Right hindlimb (tissue), 1 donor: ENCODE results near the gene PCDHGA7.
"Not testable (repeated sequence)": the region's sequence is repeated elsewhere in the genome, so short reads cannot be mapped to it uniquely, and the experiment has no call there.

Experiments
- DNase-seq: peaks from one replicate; pipeline ENCODE4 v3.0.0-alpha.2; 2018

The PCDHGA7 gene

DNA sequence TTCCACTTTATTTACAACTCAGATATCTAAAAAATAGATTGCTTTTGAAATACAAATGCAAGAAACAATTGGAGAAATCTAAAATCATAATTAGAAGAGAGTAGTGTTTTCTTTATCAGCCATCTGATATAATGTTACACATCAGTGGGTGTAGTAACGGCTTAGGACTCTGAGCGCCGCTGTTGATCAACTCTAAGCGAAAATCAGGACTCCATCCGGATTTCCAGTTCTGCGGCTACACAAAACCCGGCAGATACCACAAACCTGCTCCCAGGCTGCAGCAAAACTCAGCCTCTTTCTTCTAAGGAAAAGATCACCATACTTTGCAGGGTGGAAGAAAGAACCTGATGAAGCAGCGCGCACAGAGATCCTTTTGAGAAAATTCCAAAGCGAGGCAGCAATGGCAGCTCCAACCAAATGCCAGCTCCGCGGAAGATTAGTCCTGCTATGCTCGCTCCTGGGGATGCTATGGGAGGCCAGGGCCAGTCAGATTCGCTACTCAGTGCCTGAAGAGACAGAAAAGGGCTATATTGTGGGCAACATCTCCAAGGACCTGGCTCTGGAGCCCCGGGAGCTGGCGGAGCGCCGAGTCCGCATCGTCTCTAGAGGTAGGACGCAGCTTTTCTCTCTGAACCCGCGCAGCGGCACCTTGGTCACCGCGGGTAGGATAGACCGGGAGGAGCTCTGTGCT lies 20.2 kb downstream of the PCDHGA7 start, which contains the start of gene PCDHGA9:
Gene PCDHGA9 (plus strand): TSS at position 226 of the 691 bp plus-strand sequence. CDS start 175 bp downstream, at position 401.
- peak; percentile 34 for DNase-seq

DNA sequence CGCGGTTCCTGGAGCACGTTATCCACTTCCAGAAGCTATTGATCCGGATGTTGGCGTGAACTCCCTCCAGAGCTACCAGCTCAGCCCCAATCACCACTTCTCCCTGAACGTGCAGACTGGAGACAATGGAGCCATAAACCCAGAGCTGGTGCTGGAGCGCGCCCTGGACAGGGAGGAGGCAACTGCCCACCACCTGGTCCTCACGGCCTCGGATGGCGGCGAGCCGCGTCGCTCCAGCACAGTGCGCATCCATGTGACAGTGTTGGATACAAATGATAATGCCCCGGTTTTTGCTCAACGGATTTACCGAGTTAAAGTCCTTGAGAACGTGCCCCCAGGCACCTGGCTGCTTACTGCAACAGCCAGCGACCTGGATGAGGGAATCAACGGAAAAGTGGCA lies 20.8 kb downstream of the PCDHGA7 start:
- DNase-seq: no peak

DNA sequence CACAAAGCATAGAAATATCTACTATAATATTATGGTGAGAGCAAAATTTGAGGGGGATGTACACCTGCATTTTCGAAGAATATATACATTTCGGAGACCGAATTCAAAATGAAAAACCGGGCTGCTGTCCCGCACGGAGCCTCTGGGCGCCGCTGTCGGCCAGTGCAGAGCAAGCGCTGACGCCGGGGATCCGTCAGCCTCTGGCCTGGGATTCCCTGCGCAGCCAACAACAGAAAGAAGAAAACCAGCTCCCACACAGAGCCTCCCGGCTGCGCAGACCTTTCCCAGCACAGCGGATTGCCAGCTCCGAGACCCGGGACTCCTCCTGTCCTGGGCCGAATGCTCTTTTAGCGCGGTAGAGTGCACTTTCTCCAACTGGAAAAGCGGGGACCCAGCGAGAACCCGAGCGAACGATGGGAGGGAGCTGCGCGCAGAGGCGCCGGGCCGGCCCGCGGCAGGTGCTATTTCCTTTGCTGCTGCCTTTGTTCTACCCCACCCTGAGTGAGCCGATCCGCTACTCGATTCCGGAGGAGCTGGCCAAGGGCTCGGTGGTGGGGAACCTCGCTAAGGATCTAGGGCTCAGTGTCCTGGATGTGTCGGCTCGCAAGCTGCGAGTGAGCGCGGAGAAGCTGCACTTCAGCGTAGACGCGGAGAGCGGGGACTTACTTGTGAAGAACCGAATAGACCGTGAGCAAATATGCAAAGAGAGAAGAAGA lies 25.4 kb downstream of the PCDHGA7 start, which contains the start of gene PCDHGB6:
Gene PCDHGB6 (plus strand): TSS at position 232 of the 716 bp plus-strand sequence. CDS start 182 bp downstream, at position 414.
- DNase-seq: peak; percentile 46

DNA sequence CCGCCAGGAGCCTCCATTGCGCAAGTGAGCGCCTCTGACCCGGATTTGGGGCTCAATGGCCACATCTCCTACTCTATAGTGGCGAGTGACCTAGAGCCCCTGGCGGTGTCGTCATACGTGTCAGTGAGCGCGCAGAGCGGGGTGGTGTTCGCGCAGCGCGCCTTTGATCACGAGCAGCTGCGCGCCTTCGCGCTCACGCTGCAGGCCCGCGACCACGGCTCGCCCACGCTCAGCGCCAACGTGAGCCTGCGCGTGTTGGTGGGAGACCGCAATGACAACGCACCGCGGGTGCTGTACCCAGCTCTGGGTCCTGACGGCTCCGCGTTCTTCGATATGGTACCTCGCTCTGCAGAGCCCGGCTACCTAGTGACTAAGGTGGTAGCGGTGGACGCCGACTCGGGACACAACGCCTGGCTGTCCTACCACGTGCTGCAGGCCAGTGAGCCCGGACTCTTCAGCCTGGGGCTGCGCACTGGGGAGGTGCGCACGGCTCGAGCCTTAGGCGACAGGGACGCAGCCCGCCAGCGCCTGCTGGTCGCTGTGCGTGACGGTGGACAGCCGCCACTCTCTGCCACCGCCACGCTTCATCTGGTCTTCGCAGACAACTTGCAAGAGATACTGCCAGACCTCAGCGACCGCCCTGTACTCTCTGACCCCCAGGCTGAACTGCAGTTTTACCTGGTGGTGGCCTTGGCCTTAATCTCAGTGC lies 27.2 kb downstream of the PCDHGA7 start:
- no peak for DNase-seq

DNA sequence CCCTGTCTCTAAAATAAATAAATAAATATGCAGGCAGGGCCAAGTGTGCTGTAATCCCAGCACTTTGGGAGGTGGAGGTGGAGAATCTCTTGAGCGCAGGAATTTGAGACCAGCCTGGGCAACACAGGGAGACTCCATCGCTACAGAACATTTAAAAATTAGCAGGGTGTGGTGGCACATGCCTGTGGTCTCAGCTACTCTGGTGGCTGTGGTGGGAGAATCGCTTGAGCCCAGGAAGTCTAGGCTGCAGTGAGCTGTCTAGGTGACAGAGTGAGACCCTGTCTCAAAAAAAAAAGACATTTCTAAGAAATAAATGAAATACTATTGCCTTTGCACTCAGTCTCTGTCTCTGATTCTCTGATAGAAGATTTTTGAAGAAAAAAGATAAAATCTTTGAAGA lies 29.0 kb downstream of the PCDHGA7 start:
- no peak for DNase-seq

DNA sequence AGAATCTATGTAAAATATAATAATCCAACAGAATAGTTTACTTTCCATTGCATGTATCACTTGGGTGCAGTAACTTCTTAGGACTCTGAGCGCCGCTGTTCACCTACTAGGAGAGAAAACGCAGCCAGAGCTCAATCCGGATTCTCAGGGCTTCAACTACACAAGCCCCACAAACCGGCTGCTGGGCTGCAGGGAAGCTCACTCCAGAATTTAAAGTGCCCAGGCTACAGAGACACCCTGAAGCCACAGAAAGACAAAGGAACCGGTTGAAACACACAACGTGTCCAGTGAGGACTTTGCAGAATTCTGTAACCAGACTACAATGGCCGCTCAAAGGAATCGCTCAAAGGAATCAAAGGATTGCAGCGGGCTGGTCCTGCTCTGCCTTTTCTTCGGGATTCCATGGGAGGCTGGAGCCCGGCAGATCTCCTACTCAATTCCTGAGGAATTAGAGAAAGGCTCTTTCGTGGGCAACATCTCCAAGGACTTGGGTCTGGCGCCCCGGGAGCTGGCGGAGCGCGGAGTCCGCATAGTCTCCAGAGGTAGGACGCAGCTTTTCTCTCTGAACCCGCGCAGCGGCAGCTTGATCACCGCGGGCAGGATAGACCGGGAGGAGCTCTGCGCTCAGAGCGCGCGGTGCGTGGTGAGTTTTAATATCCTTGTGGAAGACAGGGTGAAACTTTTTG lies 30.5 kb downstream of the PCDHGA7 start, which contains the start of gene PCDHGA10:
Gene PCDHGA10 (plus strand): TSS at position 134 of the 686 bp plus-strand sequence. CDS start 189 bp downstream, at position 323.
- DNase-seq: no peak

DNA sequence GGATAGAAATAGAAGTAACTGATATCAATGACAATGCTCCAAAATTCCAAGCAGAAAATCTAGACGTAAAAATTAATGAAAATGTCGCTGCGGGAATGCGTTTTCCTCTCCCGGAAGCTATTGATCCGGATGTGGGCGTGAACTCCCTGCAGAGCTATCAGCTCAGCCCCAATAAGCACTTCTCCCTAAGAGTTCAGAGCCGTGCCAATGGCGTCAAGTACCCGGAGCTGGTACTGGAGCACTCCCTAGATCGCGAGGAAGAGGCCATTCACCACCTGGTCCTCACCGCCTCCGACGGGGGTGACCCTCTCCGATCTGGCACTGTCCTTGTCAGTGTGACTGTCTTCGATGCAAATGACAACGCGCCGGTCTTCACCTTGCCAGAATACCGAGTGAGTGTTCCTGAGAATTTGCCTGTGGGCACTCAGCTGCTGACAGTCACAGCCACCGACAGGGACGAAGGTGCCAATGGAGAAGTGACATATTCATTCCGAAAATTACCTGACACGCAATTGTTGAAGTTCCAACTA lies 31.1 kb downstream of the PCDHGA7 start:
- no peak for DNase-seq

DNA sequence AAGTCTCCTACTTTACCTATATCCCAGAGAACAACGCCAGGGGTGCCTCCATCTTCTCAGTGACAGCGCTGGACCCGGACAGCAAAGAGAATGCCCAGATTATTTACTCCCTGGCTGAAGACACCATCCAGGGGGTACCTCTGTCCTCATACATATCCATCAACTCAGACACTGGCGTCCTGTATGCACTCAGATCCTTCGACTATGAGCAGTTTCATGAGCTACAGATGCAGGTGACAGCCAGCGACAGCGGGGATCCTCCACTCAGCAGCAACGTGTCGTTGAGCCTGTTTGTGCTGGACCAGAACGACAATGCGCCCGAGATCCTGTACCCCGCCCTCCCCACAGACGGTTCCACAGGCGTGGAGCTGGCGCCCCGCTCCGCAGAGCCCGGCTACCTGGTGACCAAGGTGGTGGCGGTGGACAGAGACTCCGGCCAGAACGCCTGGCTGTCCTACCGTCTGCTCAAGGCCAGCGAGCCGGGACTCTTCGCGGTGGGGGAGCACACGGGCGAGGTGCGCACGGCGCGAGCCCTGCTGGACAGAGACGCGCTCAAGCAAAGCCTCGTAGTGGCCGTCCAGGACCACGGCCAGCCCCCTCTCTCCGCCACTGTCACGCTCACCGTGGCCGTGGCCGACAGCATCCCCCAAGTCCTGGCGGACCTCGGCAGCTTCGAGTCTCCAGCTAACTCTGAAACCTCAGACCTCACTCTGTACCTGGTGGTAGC lies 32.2 kb downstream of the PCDHGA7 start:
- not testable (repeated sequence) for DNase-seq

DNA sequence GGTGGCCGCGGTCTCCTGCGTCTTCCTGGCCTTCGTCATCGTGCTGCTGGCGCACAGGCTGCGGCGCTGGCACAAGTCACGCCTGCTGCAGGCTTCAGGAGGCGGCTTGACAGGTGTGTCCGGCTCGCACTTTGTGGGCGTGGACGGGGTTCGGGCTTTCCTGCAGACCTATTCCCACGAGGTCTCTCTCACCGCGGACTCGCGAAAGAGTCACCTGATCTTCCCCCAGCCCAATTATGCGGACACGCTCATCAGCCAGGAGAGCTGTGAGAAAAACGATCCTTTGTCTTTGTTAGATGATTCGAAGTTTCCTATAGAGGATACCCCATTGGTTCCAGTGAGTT lies 32.7 kb downstream of the PCDHGA7 start:
- not testable (repeated sequence) for DNase-seq

DNA sequence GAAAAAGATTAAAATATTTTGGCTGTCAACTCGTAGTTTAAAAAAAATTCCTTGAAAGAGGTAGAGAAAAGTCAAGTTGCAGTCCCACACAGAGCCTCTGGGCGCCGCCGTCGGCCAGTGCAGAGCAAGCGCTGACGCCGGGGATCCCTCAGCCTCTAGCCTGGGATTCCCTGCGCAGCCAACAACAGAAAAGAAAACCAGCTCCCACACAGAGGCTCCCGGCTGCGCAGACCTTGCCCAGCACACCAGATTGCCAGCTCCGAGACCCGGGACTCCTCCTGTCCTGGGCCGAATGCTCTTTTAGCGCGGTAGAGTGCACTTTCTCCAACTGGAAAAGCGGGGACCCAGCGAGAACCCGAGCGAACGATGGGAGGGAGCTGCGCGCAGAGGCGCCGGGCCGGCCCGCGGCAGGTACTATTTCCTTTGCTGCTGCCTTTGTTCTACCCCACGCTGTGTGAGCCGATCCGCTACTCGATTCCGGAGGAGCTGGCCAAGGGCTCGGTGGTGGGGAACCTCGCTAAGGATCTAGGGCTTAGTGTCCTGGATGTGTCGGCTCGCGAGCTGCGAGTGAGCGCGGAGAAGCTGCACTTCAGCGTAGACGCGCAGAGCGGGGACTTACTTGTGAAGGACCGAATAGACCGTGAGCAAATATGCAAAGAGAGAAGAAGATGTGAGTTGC lies 35.1 kb downstream of the PCDHGA7 start, which contains the start of gene PCDHGB7:
Gene PCDHGB7 (plus strand): TSS at position 184 of the 679 bp plus-strand sequence. CDS start 183 bp downstream, at position 367.
- peak; percentile 76 for DNase-seq

DNA sequence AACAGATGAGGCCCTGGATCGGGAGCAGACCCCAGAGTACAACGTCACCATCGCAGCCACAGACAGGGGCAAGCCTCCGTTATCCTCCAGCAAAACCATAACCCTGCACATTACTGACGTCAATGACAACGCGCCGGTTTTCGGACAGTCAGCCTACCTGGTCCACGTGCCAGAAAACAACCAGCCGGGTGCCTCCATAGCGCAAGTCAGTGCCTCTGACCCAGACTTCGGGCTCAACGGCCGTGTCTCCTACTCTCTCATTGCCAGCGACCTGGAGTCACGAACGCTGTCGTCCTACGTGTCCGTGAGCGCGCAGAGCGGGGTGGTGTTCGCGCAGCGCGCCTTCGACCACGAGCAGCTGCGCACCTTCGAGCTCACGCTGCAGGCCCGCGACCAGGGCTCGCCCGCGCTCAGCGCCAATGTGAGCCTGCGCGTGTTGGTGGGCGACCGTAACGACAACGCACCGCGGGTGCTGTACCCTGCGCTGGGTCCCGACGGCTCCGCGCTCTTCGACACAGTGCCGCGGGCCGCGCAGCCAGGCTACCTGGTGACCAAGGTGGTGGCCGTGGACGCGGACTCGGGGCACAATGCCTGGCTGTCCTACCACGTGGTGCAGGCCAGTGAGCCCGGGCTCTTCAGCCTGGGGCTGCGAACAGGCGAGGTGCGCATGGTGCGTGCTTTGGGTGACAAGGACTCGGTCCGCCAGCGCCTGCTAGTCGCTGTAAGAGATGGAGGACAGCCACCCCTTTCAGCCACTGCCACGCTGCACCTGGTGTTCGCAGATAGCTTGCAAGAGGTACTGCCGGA lies 36.7 kb downstream of the PCDHGA7 start:
- DNase-seq: no peak

DNA sequence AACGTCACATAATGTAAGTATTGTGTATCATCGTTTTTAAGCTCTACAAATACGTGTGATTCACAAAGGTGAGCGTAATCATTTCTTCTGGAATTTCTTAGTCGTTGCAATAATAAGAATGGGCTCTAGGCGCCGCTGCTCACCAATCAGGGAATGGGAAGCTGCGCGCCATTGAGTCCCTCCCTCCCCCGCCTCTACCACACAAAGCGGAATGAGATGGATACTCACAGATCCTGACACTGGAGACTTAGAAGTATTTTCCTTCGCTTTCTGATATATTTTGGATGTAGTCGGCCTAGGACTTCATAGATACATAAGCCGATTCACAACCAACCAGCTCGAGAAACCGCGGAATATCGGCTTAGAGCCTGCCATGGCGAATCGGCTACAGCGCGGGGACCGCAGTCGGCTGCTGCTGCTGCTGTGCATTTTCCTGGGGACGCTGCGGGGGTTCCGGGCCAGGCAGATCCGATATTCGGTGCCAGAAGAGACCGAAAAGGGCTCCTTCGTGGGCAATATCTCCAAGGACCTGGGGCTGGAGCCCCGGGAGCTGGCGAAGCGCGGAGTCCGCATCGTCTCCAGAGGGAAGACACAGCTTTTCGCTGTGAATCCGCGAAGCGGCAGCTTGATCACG lies 38.4 kb downstream of the PCDHGA7 start, which contains the start of gene PCDHGA11:
Gene PCDHGA11 (plus strand): TSS at position 197 of the 634 bp plus-strand sequence. CDS start 177 bp downstream, at position 374.
- no peak for DNase-seq

DNA sequence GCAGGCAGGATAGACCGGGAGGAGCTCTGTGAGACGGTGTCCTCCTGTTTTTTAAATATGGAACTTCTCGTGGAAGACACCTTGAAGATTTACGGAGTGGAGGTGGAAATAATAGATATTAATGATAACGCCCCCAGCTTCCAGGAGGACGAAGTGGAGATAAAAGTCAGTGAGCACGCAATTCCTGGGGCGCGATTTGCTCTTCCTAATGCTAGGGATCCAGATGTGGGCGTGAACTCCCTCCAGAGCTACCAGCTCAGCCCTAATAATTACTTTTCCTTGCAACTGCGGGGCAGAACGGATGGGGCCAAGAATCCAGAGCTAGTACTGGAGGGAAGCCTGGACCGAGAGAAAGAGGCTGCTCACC lies 38.9 kb downstream of the PCDHGA7 start:
- DNase-seq: no peak

DNA sequence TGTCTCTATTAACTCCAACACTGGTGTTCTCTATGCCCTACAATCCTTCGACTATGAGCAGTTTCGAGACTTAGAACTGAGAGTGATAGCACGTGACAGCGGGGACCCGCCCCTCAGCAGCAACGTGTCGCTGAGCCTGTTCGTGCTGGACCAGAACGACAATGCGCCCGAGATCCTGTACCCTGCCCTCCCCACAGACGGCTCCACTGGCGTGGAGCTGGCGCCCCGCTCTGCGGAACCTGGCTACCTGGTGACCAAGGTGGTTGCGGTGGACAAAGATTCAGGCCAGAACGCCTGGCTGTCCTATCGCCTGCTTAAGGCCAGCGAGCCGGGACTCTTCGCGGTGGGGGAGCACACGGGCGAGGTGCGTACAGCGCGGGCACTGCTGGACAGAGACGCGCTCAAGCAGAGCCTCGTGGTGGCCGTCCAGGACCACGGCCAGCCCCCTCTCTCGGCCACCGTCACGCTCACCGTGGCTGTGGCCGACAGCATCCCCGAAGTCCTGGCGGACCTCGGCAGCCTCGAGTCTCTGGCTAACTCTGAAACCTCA lies 40.3 kb downstream of the PCDHGA7 start:
- DNase-seq: no peak

DNA sequence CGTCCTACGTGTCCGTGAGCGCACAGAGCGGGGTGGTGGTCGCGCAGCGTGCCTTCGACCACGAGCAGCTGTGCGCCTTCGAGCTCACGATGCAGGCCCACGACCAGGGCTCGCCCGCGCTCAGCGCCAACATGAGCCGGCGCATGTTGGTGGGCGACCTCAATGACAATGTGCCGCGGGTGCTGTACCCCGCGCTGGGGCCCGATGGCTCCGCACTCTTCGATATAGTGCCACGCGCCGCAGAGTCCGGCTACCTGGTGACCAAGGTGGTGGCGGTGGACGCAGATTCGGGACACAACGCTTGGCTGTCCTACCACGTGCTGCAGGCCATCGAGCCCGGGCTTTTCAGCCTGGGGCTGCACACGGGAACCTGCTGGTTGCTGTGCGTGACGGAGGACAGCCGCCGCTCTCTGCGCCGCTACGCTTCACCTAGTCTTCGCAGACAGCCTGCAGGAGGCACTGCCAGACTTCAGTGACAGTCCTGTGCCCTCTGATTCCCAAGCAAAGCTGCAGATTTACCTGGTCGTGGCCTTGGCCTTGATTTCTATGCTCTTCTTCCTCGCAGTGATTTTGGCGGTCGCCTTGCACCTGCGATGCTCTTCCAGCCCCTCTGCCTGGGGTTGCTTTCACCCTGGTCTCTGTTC lies 45.4 kb downstream of the PCDHGA7 start:
- no peak for DNase-seq

DNA sequence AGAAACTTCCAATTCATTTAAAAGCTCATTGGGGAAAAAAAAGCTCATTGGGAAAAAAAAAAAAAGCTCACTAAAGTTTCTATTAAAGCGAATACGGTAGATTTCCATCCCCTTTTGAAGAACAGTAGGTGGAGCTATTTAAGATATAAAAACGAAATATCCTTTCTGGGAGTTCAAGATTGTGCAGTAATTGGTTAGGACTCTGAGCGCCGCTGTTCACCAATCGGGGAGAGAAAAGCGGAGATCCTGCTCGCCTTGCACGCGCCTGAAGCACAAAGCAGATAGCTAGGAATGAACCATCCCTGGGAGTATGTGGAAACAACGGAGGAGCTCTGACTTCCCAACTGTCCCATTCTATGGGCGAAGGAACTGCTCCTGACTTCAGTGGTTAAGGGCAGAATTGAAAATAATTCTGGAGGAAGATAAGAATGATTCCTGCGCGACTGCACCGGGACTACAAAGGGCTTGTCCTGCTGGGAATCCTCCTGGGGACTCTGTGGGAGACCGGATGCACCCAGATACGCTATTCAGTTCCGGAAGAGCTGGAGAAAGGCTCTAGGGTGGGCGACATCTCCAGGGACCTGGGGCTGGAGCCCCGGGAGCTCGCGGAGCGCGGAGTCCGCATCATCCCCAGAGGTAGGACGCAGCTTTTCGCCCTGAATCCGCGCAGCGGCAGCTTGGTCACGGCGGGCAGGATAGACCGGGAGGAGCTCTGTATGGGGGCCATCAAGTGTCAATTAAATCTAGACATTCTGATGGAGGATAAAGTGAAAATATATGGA lies 48.0 kb downstream of the PCDHGA7 start, which contains the start of gene PCDHGA12:
Gene PCDHGA12 (plus strand): TSS at position 176 of the 782 bp plus-strand sequence. CDS start 253 bp downstream, at position 429.
- DNase-seq: no peak

DNA sequence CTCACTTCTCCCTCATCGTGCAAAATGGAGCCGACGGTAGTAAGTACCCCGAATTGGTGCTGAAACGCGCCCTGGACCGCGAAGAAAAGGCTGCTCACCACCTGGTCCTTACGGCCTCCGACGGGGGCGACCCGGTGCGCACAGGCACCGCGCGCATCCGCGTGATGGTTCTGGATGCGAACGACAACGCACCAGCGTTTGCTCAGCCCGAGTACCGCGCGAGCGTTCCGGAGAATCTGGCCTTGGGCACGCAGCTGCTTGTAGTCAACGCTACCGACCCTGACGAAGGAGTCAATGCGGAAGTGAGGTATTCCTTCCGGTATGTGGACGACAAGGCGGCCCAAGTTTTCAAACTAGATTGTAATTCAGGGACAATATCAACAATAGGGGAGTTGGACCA lies 48.7 kb downstream of the PCDHGA7 start:
- DNase-seq: no peak

DNA sequence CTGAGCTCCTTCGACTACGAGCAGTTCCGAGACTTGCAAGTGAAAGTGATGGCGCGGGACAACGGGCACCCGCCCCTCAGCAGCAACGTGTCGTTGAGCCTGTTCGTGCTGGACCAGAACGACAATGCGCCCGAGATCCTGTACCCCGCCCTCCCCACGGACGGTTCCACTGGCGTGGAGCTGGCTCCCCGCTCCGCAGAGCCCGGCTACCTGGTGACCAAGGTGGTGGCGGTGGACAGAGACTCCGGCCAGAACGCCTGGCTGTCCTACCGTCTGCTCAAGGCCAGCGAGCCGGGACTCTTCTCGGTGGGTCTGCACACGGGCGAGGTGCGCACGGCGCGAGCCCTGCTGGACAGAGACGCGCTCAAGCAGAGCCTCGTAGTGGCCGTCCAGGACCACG lies 49.8 kb downstream of the PCDHGA7 start:
- DNase-seq: not testable (repeated sequence)
